GM19351 (cell line): ENCODE data around the gene GNB1L.

Source experiments
- ATAC-seq: cut with Tn5 transposase; IDR thresholded peaks from one replicate; pipeline ENCODE4 v1.9.1; 2021; ENCODE audit warnings: mild to moderate bottlenecking, moderate library complexity; ENCODE audit not compliant: unreplicated experiment

The GNB1L gene

GRCh38 chr22:19740586-19740985, 114.1 kb downstream of the GNB1L start:
- no peak for ATAC-seq

GRCh38 chr22:19739911-19740449, 114.7 kb downstream of the GNB1L start:
- no peak for ATAC-seq

- no peak for ATAC-seq
Measured at GRCh38 chr22:19739448-19739895, 115.2 kb downstream of the GNB1L start.

- no peak for ATAC-seq
Measured at GRCh38 chr22:19738664-19739447, 115.8 kb downstream of the GNB1L start.

GRCh38 chr22:19737846-19738663, 116.6 kb downstream of the GNB1L start:
- ATAC-seq, result no peak

- no peak for ATAC-seq
Measured at GRCh38 chr22:19735665-19736510, 118.8 kb downstream of the GNB1L start.

- no peak for ATAC-seq
Measured at GRCh38 chr22:19734837-19735382, 119.8 kb downstream of the GNB1L start.

- ATAC-seq, result no peak
Measured at GRCh38 chr22:19734163-19734562, 120.5 kb downstream of the GNB1L start.

- no peak for ATAC-seq
Measured at GRCh38 chr22:19733755-19734154, 120.9 kb downstream of the GNB1L start.
